ENCODE results near the gene ZNF219. TPM values are rescaled to one million over a fixed set of nuclear protein-coding genes. Genes with fewer than 3 reads are reported as not detected.

ZNF219 gene
- total and polyA plus RNA-seq, 2 of the 13 experiments (the other 11 are each of a cell fraction or from before 2014, with no cell fraction given), result 34.5 to 36.6 TPM

- TF ChIP-seq NFAT5 (CRISPR knock-in tag; IDR thresholded peaks at IDR 0.05) (peak; percentile 72; the same call in 1 of the 2 replicates), HNRNPH1 (optimal IDR thresholded peaks at IDR 0.05; ENCODE audit: low read depth, low read length) (no peak), ZFP90 (CRISPR knock-in tag; IDR thresholded peaks at IDR 0.05; ENCODE audit: borderline replicate concordance) (peak; percentile 67; the same call in 1 of the 2 replicates), XBP1 (CRISPR knock-in tag; IDR thresholded peaks at IDR 0.05) (no peak; the same call in 1 of the 2 replicates), ZBTB1 (CRISPR knock-in tag; IDR thresholded peaks at IDR 0.05; ENCODE audit: borderline replicate concordance) (no peak), ZHX2 (IDR thresholded peaks at IDR 0.05; ENCODE audit: low read depth) (peak; percentile 71; the same call in 1 of the 2 replicates), ZHX2 (CRISPR knock-in tag; IDR thresholded peaks at IDR 0.05; ENCODE audit: borderline replicate concordance) (no peak), ZNF484 (CRISPR knock-in tag; IDR thresholded peaks at IDR 0.05; ENCODE audit: borderline replicate concordance, low read depth) (no peak), SMYD3 (CRISPR knock-in tag; IDR thresholded peaks at IDR 0.05) (0 out of 2 replicates have a peak, but pooled peaks have one; percentile 43), GLI4 (CRISPR knock-in tag; IDR thresholded peaks at IDR 0.05; ENCODE audit: borderline replicate concordance) (no peak), ZNF124 (CRISPR knock-in tag; IDR thresholded peaks at IDR 0.05) (0 out of 2 replicates have a peak, but pooled peaks have one; percentile 31), ZBTB20 (CRISPR knock-in tag; IDR thresholded peaks at IDR 0.05; ENCODE audit: borderline replicate concordance, low read depth) (peak; percentile 90; the same call in 1 of the 2 replicates), CBX2 (IDR thresholded peaks at IDR 0.05; ENCODE audit: low read depth, low read length) (no peak), CBX2 (CRISPR knock-in tag; IDR thresholded peaks at IDR 0.05; ENCODE audit: low read depth) (no peak), HCFC1 (IDR thresholded peaks at IDR 0.05; ENCODE audit: low read depth, low read length) (no peak), ZNF343 (CRISPR knock-in tag; IDR thresholded peaks at IDR 0.05) (peak; percentile 58), ZNF597 (CRISPR knock-in tag; IDR thresholded peaks at IDR 0.05) (no peak), NCOA2 (CRISPR knock-in tag; IDR thresholded peaks at IDR 0.05) (peak; percentile 90)
Measured at GRCh38 chr14:21055432-21056117, 42.9 kb downstream of the ZNF219 start (continued).

Data from HepG2 (cell line).